ENCODE results near the gene RBM28.

RBM28 gene

GRCh38 chr7:128257458-128257857, 86.2 kb downstream of the RBM28 start:
- no peak for DNase-seq

- DNase-seq: no peak
Observed at GRCh38 chr7:128255271-128255670, 88.4 kb downstream of the RBM28 start.

GRCh38 chr7:128254470-128254869, 89.2 kb downstream of the RBM28 start:
- no peak for DNase-seq

GRCh38 chr7:128253701-128254100, 90.0 kb downstream of the RBM28 start:
- DNase-seq: no peak

DNA sequence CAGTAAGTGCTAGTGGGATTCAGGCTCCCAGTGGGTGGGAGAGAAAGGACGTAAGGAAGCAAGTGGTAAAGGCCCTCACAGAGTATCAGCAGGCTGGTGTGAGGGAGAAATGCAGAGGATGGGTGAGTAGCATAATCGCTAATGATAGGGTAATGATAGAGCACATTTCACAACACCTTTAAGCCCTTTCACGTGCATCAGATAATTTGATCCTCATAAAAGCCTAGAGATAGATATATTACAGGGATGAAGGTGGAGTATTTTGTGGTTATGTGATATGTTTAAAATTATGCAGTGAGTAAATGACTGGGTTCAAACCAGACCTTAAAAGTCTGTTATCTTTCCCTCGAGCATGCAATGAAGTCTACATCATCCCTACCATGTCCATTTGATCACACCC, 92.4 kb downstream of the RBM28 start:
- DNase-seq: no peak
